Measurements from ENCODE around the gene RBM20. TPM values are rescaled to one million over a fixed set of nuclear protein-coding genes. Genes with fewer than 3 reads are reported as not detected.
A peak's percentile ranks its signal among the peaks of the same experiment; 100 is the strongest.

Gene RBM20
- total and polyA plus RNA-seq, 5 donors from 2014 or later = 0.15 to 0.72 TPM; not detected in 3

- H3K4me1 Mint-ChIP-seq = peaks cover 4 to 54% (median 10%) of the 10 kb centered on the region in 4 donors
- DNase-seq = no peak
- H3K27ac ChIP-seq (ENCODE audit: insufficient read depth, low read length, poor library complexity, severe bottlenecking) = peak overlapping the region; percentile 49
These were observed 189.9 kb downstream of the RBM20 start for GRCh38 chr10:110833941-110834628.

GRCh38 chr10:110834629-110835301, 190.6 kb downstream of the RBM20 start:
- DNase-seq = peak in 2 of 3 donors; percentile 55 to 67
- H3K27me3 ChIP-seq (ENCODE audit: control insufficient read depth, insufficient read depth, low read length) = no peaks in the 10 kb centered on the region
- Mint-ChIP-seq H3K9me3 (no peaks in the 10 kb centered on the region), H3K27me3 (no peaks in the 10 kb centered on the region), H3K27ac (peak overlapping the region; percentile 87 to 95 (median 95)), H3K4me3 (peak overlapping the region in 3 of 4 donors; percentile 27 to 74 (median 44)), H3K4me1 (peaks cover 4 to 54% (median 10%) of the 10 kb centered on the region in 4 donors), H3K36me3 (no peaks in the 10 kb centered on the region)
- no peak overlapping the region for H3K4me3 ChIP-seq (ENCODE audit: low read depth, low read length)
- peak overlapping the region; percentile 49 for H3K27ac ChIP-seq (ENCODE audit: insufficient read depth, low read length, poor library complexity, severe bottlenecking)
- H3K36me3 ChIP-seq (ENCODE audit: control insufficient read depth, insufficient read depth, low read length) = no peaks in the 10 kb centered on the region
- H3K4me1 ChIP-seq (ENCODE audit: control insufficient read depth, insufficient read depth, low read length, poor library complexity, severe bottlenecking) = peaks cover 19% of the 10 kb centered on the region
- H3K9me3 ChIP-seq (ENCODE audit: control insufficient read depth in 2 of 2, low read length in 2 of 2) = no peaks in the 10 kb centered on the region
- peak; percentile 80 to 81 for ATAC-seq (ENCODE audit: low read depth in 2 of 2)

More at GRCh38 chr10:110833941-110834628, 189.9 kb downstream of the RBM20 start:
- Histone ChIP-seq H3K27me3 (ENCODE audit: control insufficient read depth, insufficient read depth, low read length) (no peaks in the 10 kb centered on the region), H3K4me1 (ENCODE audit: control insufficient read depth, insufficient read depth, low read length, poor library complexity, severe bottlenecking) (peaks cover 19% of the 10 kb centered on the region), H3K36me3 (ENCODE audit: control insufficient read depth, insufficient read depth, low read length) (no peaks in the 10 kb centered on the region), H3K9me3 (ENCODE audit: control insufficient read depth in 2 of 2, low read length in 2 of 2) (no peaks in the 10 kb centered on the region), H3K4me3 (ENCODE audit: low read depth, low read length) (no peak overlapping the region)
- no peaks in the 10 kb centered on the region for H3K27me3 Mint-ChIP-seq
- no peak for ATAC-seq (ENCODE audit: low read depth in 2 of 2)
- no peaks in the 10 kb centered on the region for H3K9me3 Mint-ChIP-seq
- H3K27ac Mint-ChIP-seq = peak overlapping the region; percentile 87 to 95 (median 95)
- H3K4me3 Mint-ChIP-seq = peak overlapping the region in 1 of 4 donors; percentile 74
- H3K36me3 Mint-ChIP-seq = no peaks in the 10 kb centered on the region

GRCh38 chr10:110835841-110836240, 191.7 kb downstream of the RBM20 start:
- H3K27me3 Mint-ChIP-seq = no peaks in the 10 kb centered on the region
- no peaks in the 10 kb centered on the region for H3K36me3 Mint-ChIP-seq
- Histone ChIP-seq H3K27ac (ENCODE audit: insufficient read depth, low read length, poor library complexity, severe bottlenecking) (no peak overlapping the region), H3K4me3 (ENCODE audit: low read depth, low read length) (no peak overlapping the region), H3K27me3 (ENCODE audit: control insufficient read depth, insufficient read depth, low read length) (no peaks in the 10 kb centered on the region), H3K4me1 (ENCODE audit: control insufficient read depth, insufficient read depth, low read length, poor library complexity, severe bottlenecking) (peaks cover 19% of the 10 kb centered on the region), H3K36me3 (ENCODE audit: control insufficient read depth, insufficient read depth, low read length) (no peaks in the 10 kb centered on the region), H3K9me3 (ENCODE audit: control insufficient read depth in 2 of 2, low read length in 2 of 2) (no peaks in the 10 kb centered on the region)
- no peaks in the 10 kb centered on the region for H3K9me3 Mint-ChIP-seq
- peaks cover 4 to 54% (median 10%) of the 10 kb centered on the region in 4 donors for H3K4me1 Mint-ChIP-seq
- DNase-seq = no peak
- ATAC-seq (ENCODE audit: low read depth in 2 of 2) = no peak
- H3K4me3 Mint-ChIP-seq = peak overlapping the region in 1 of 4 donors; percentile 73
- H3K27ac Mint-ChIP-seq = peak overlapping the region; percentile 86 to 95 (median 95)

GRCh38 chr10:110836706-110837105, 192.6 kb downstream of the RBM20 start:
- Histone ChIP-seq H3K27ac (ENCODE audit: insufficient read depth, low read length, poor library complexity, severe bottlenecking) (no peak overlapping the region), H3K4me3 (ENCODE audit: low read depth, low read length) (no peak overlapping the region), H3K27me3 (ENCODE audit: control insufficient read depth, insufficient read depth, low read length) (no peaks in the 10 kb centered on the region), H3K4me1 (ENCODE audit: control insufficient read depth, insufficient read depth, low read length, poor library complexity, severe bottlenecking) (peaks cover 19% of the 10 kb centered on the region), H3K9me3 (ENCODE audit: control insufficient read depth in 2 of 2, low read length in 2 of 2) (no peaks in the 10 kb centered on the region), H3K36me3 (ENCODE audit: control insufficient read depth, insufficient read depth, low read length) (no peaks in the 10 kb centered on the region)
- ATAC-seq (ENCODE audit: low read depth in 2 of 2) (no peak), DNase-seq (no peak)
- no peaks in the 10 kb centered on the region for H3K36me3 Mint-ChIP-seq
- peak overlapping the region in 1 of 4 donors; percentile 13 for H3K4me3 Mint-ChIP-seq
- H3K9me3 Mint-ChIP-seq = no peaks in the 10 kb centered on the region
- peak overlapping the region in 2 of 3 donors; percentile 11 to 95 for H3K27ac Mint-ChIP-seq
- no peaks in the 10 kb centered on the region for H3K27me3 Mint-ChIP-seq
- peaks cover 4 to 55% (median 10%) of the 10 kb centered on the region in 4 donors for H3K4me1 Mint-ChIP-seq

GRCh38 chr10:110837418-110838171, 193.5 kb downstream of the RBM20 start:
- Histone ChIP-seq H3K36me3 (ENCODE audit: control insufficient read depth, insufficient read depth, low read length) (no peaks in the 10 kb centered on the region), H3K4me1 (ENCODE audit: control insufficient read depth, insufficient read depth, low read length, poor library complexity, severe bottlenecking) (peaks cover 25% of the 10 kb centered on the region), H3K27me3 (ENCODE audit: control insufficient read depth, insufficient read depth, low read length) (no peaks in the 10 kb centered on the region), H3K4me3 (ENCODE audit: low read depth, low read length) (no peak overlapping the region), H3K9me3 (ENCODE audit: control insufficient read depth in 2 of 2, low read length in 2 of 2) (no peaks in the 10 kb centered on the region), H3K27ac (ENCODE audit: insufficient read depth, low read length, poor library complexity, severe bottlenecking) (no peak overlapping the region)
- Mint-ChIP-seq H3K4me1 (peaks cover 7 to 59% (median 13%) of the 10 kb centered on the region in 4 donors), H3K4me3 (peak overlapping the region in 1 of 4 donors; percentile 5), H3K27me3 (no peaks in the 10 kb centered on the region), H3K9me3 (no peaks in the 10 kb centered on the region), H3K36me3 (no peaks in the 10 kb centered on the region), H3K27ac (peak overlapping the region in 2 of 3 donors; percentile 10 to 95)
- DNase-seq (no peak), ATAC-seq (ENCODE audit: low read depth in 2 of 2) (no peak)

- H3K9me3 ChIP-seq (ENCODE audit: control insufficient read depth in 2 of 2, low read length in 2 of 2) = no peaks in the 10 kb centered on the region
- H3K4me3 ChIP-seq (ENCODE audit: low read depth, low read length) = no peak overlapping the region
- peaks cover 20% of the 10 kb centered on the region for H3K4me1 ChIP-seq (ENCODE audit: control insufficient read depth, insufficient read depth, low read length, poor library complexity, severe bottlenecking)
- Mint-ChIP-seq H3K4me3 (no peak overlapping the region), H3K36me3 (no peaks in the 10 kb centered on the region), H3K4me1 (peaks cover 11 to 60% (median 17%) of the 10 kb centered on the region in 4 donors), H3K27me3 (no peaks in the 10 kb centered on the region), H3K9me3 (peaks cover 0 to 2% (median 0%) of the 10 kb centered on the region in 7 donors), H3K27ac (peak overlapping the region in 1 of 3 donors; percentile 71)
- H3K27me3 ChIP-seq (ENCODE audit: control insufficient read depth, insufficient read depth, low read length) = no peaks in the 10 kb centered on the region
- H3K27ac ChIP-seq (ENCODE audit: insufficient read depth, low read length, poor library complexity, severe bottlenecking) = no peak overlapping the region
- ATAC-seq (ENCODE audit: low read depth in 2 of 2) = no peak
- DNase-seq = no peak
- no peaks in the 10 kb centered on the region for H3K36me3 ChIP-seq (ENCODE audit: control insufficient read depth, insufficient read depth, low read length)
These were observed 196.2 kb downstream of the RBM20 start for GRCh38 chr10:110840225-110840922.

GRCh38 chr10:110840923-110841428, 196.8 kb downstream of the RBM20 start:
- ATAC-seq (ENCODE audit: low read depth in 2 of 2) (no peak), DNase-seq (no peak)
- H3K4me1 Mint-ChIP-seq = peaks cover 11 to 60% (median 18%) of the 10 kb centered on the region in 4 donors
- H3K4me1 ChIP-seq (ENCODE audit: control insufficient read depth, insufficient read depth, low read length, poor library complexity, severe bottlenecking) = peaks cover 20% of the 10 kb centered on the region
- no peak overlapping the region for H3K4me3 ChIP-seq (ENCODE audit: low read depth, low read length)
- peak overlapping the region in 1 of 3 donors; percentile 71 for H3K27ac Mint-ChIP-seq
- no peaks in the 10 kb centered on the region for H3K27me3 Mint-ChIP-seq
- no peaks in the 10 kb centered on the region for H3K9me3 ChIP-seq (ENCODE audit: control insufficient read depth in 2 of 2, low read length in 2 of 2)
- peaks cover 0 to 2% (median 0%) of the 10 kb centered on the region in 7 donors for H3K9me3 Mint-ChIP-seq
- no peaks in the 10 kb centered on the region for H3K27me3 ChIP-seq (ENCODE audit: control insufficient read depth, insufficient read depth, low read length)
- H3K36me3 ChIP-seq (ENCODE audit: control insufficient read depth, insufficient read depth, low read length) = no peaks in the 10 kb centered on the region
- H3K27ac ChIP-seq (ENCODE audit: insufficient read depth, low read length, poor library complexity, severe bottlenecking) = no peak overlapping the region
- no peaks in the 10 kb centered on the region for H3K36me3 Mint-ChIP-seq
- no peak overlapping the region for H3K4me3 Mint-ChIP-seq

Measured in CD4-positive, CD25-positive, alpha-beta regulatory T cell (primary cell).